ENCODE results near the gene TOMM20L. TPM values are rescaled to one million over a fixed set of nuclear protein-coding genes. Genes with fewer than 3 reads are reported as not detected.

TOMM20L gene
- polyA plus RNA-seq, 1 of the 3 experiments (the other 2 are of a cell fraction), result not detected

- Histone ChIP-seq H3K79me2 (ENCODE audit: insufficient read depth) (peaks cover 66% of the 10 kb centered on the region), H3K36me3 (replicated peaks in 1 of 2; ENCODE audit: control insufficient read depth in 1 of 2, insufficient read depth in 2 of 2, low read length in 1 of 2) (peaks cover 10 to 22% of the 10 kb centered on the region in 2 experiments), H3K9me3 (no peaks in the 10 kb centered on the region), H3K4me3 (ENCODE audit: low read depth in 2 of 2, low read length in 1 of 2) (peak within 1 kb of the TSS; percentile 80 to 90), H2AFZ (ENCODE audit: low read depth) (peak within 1 kb of the TSS; percentile 97), H3K27me3 (ENCODE audit: insufficient read depth) (no peaks in the 10 kb centered on the region), H3K4me1 (ENCODE audit: control insufficient read depth in 1 of 2, insufficient read depth in 2 of 2, low read depth in 1 of 2, low read length in 1 of 2) (peaks cover 0 to 6% of the 10 kb centered on the region in 2 experiments; a peak in 3 of 4 replicates), H3K4me2 (peak within 1 kb of the TSS; percentile 90), H3K9ac (peak within 1 kb of the TSS; percentile 90), H3F3A (replicated peaks; ENCODE audit: insufficient read depth) (peaks cover 18% of the 10 kb centered on the region), H4K20me1 (ENCODE audit: insufficient read depth) (no peaks in the 10 kb centered on the region), H3K27ac (ENCODE audit: low read depth in 2 of 2, low read length in 1 of 2) (peak within 1 kb of the TSS; percentile 91 to 99), H3K9me2 (no peaks in the 10 kb centered on the region)
- peak; percentile 88 for DNase-seq
- 1% methylated on average over 33 of the region's 33 CpGs for WGBS (ENCODE audit: low lambda C conversion rate)
- POLR2A ChIA-PET, result interaction anchor here (0.6 to 2.3 kb wide), 2 partner anchors 129 to 1057 kb away, joined by 4 to 8 read pairs; partner anchors contain the start of genes ARID4A, JKAMP and L3HYPDH
- CTCF ChIA-PET, result interaction anchor here (1.0 to 5.4 kb wide), 2 partner anchors 31 to 64 kb away, joined by 3 to 19 read pairs; partner anchors contain the start of gene TOMM20L
- no peak for TF ChIP-seq USF2 (IDR thresholded peaks at IDR 0.05; ENCODE audit: borderline replicate concordance, low read depth, low read length)
- peak; percentile 28 for TF ChIP-seq PBX3 (IDR thresholded peaks at IDR 0.05)
- no peak for TF ChIP-seq JUND (IDR thresholded peaks at IDR 0.05)
- peak; percentile 86 for TF ChIP-seq NRF1 (IDR thresholded peaks at IDR 0.05; ENCODE audit: low read depth, low read length)
- peak; percentile 93 for TF ChIP-seq POLR2AphosphoS5 (IDR thresholded peaks at IDR 0.05; ENCODE audit: low read depth, low read length)
- no peak for TF ChIP-seq RXRA (IDR thresholded peaks at IDR 0.05; ENCODE audit: borderline replicate concordance, low read depth)
- 0 out of 2 replicates have a peak, but pooled peaks have one; percentile 6 for TF ChIP-seq TEAD4 (IDR thresholded peaks at IDR 0.05; ENCODE audit: borderline replicate concordance, insufficient read depth)
- TF ChIP-seq IRF3 (IDR thresholded peaks at IDR 0.05; ENCODE audit: low read depth, low read length), result peak; percentile 40; the same call in 1 of the 2 replicates
- peak; percentile 72 to 95 for TF ChIP-seq EP300 (IDR thresholded peaks at IDR 0.05; ENCODE audit: borderline replicate concordance in 1 of 2, low read depth in 1 of 2, low read length in 1 of 2)
- no peak for TF ChIP-seq SMC3 (IDR thresholded peaks at IDR 0.05; ENCODE audit: low read depth, low read length)
- TF ChIP-seq YY1 (IDR thresholded peaks at IDR 0.05; ENCODE audit: low read depth), result peak; percentile 79; the same call in 1 of the 2 replicates
- no peak for TF ChIP-seq USF1 (IDR thresholded peaks at IDR 0.05; ENCODE audit: borderline replicate concordance, low read depth)
- no peak for TF ChIP-seq EZH2phosphoT487 (IDR thresholded peaks at IDR 0.05; ENCODE audit: borderline replicate concordance, low read depth)
- TF ChIP-seq MXI1 (IDR thresholded peaks at IDR 0.05; ENCODE audit: low read depth, low read length), result peak; percentile 63
- TF ChIP-seq FOSL2 (IDR thresholded peaks at IDR 0.05; ENCODE audit: borderline replicate concordance, low read depth), result peak; percentile 20; the same call in 1 of the 2 replicates
- peak; percentile 7; the same call in 1 of the 2 replicates for TF ChIP-seq NFIC (IDR thresholded peaks at IDR 0.05; ENCODE audit: borderline replicate concordance)
- peak; percentile 71 for TF ChIP-seq RCOR1 (IDR thresholded peaks at IDR 0.05; ENCODE audit: low read length)
- no peak for TF ChIP-seq CTCF (IDR thresholded peaks at IDR 0.05)
- TF ChIP-seq FOXJ3 (CRISPR knock-in tag; IDR thresholded peaks at IDR 0.05), result no peak
- TF ChIP-seq REST (IDR thresholded peaks at IDR 0.05; ENCODE audit: low read depth, low read length), result peak; percentile 46; the same call in 1 of the 2 replicates
- TF ChIP-seq MEF2A (IDR thresholded peaks at IDR 0.05; ENCODE audit: borderline replicate concordance, low read depth), result no peak
- no peak; the same call in 1 of the 2 replicates for TF ChIP-seq FOXM1 (IDR thresholded peaks at IDR 0.05; ENCODE audit: low read depth)
These were observed 31.8 kb downstream of the TOMM20L start, which contains the start of the genes KIAA0586 and TIMM9 for GRCh38 chr14:58427281-58428117. Gene KIAA0586 (plus strand): TSS chr14:58427719. CDS start chr14:58428265, 546 bp downstream. Gene TIMM9 (minus strand): TSS chr14:58427531. CDS start chr14:58411945, 15,586 bp downstream.

Measured in SK-N-SH (cell line).